ENCODE measurements around the gene MYO3B. TPM values are rescaled to one million over a fixed set of nuclear protein-coding genes. Genes with fewer than 3 reads are reported as not detected.

The MYO3B gene
- total RNA-seq, 2 donors from 2014 or later: 0.09 to 0.74 TPM

DNA sequence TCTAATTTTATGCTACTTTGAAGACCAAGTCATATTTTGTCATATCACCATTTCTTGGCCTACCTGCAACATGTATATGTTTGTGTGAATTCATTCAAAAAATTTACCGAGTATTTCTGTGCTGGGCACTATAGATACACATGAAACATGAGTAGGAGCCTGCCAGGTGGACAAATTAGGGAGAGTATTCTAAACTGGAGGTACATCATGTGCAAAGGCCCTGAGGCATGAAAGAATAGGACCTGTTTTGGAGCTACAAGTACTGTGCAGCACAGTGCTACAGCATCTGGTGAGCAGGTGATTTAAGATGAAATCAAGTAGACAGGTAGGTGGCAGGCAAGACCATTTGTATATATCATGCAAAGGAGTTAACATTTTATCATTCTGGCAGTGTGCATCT is 152.9 kb downstream of the MYO3B start:
- TF ChIP-seq POLR2A (IDR thresholded peaks at IDR 0.05): no peak
- TF ChIP-seq, protein P1, sequence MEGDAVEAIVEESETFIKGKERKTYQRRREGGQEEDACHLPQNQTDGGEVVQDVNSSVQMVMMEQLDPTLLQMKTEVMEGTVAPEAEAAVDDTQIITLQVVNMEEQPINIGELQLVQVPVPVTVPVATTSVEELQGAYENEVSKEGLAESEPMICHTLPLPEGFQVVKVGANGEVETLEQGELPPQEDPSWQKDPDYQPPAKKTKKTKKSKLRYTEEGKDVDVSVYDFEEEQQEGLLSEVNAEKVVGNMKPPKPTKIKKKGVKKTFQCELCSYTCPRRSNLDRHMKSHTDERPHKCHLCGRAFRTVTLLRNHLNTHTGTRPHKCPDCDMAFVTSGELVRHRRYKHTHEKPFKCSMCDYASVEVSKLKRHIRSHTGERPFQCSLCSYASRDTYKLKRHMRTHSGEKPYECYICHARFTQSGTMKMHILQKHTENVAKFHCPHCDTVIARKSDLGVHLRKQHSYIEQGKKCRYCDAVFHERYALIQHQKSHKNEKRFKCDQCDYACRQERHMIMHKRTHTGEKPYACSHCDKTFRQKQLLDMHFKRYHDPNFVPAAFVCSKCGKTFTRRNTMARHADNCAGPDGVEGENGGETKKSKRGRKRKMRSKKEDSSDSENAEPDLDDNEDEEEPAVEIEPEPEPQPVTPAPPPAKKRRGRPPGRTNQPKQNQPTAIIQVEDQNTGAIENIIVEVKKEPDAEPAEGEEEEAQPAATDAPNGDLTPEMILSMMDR (IDR thresholded peaks at IDR 0.05): no peak
- TF ChIP-seq POLR2AphosphoS5 (IDR thresholded peaks at IDR 0.05): no peak
- H3K27ac ChIP-seq: no peak overlapping the region
- H3K36me3 ChIP-seq: no peaks in the 10 kb centered on the region
- no peak for DNase-seq (ENCODE audit: low spot score)
- H3K9me3 ChIP-seq: no peaks in the 10 kb centered on the region
- no peak overlapping the region for H3K4me3 ChIP-seq
- intact Hi-C loops (cut with DNase I): no loop called here
- 94% methylated on average over 1 of the region's 1 CpG for WGBS
- H3K4me1 ChIP-seq (replicated peaks): no peaks in the 10 kb centered on the region
- no peaks in the 10 kb centered on the region for H3K27me3 ChIP-seq (replicated peaks; ENCODE audit: insufficient read depth)

DNA sequence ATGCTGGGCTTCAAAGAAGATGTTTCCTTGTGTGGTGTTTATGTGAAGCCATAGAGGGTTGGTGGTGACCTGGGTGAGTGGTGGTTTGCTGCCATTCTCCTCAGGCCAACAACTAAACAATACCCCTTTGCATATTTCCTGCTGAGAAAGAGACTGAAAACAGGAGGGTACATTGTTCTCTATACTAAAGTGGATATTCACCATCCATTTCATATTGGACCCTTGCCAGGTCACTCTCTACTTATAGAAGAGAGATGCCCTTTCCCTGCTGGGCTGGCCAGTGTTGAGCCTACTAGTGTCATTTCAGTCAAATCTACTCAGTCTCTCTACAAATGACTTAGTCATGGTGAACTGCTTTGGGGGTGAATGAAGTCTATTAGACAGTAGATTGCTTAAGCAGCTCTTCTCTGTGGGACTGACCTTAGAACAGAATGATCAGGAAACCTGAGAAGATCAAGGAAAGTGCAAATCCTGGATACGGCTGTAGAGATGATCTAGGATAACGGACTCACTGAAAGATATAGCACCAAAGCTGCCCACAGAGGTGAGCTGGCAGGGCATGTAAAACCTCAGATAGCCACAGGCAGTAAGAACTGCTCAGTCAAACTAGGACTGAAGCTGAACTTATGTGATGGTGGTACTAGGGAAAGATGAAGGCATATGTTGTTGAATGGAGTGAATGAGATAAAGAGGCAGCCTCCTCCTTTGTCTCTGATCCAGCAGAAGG is 154.9 kb downstream of the MYO3B start:
- Histone ChIP-seq H3K27me3 (replicated peaks; ENCODE audit: insufficient read depth) (no peaks in the 10 kb centered on the region), H3K9me3 (no peaks in the 10 kb centered on the region), H3K4me1 (replicated peaks) (no peaks in the 10 kb centered on the region), H3K4me3 (no peak overlapping the region), H3K27ac (no peak overlapping the region), H3K36me3 (no peaks in the 10 kb centered on the region)
- WGBS: 73% methylated on average over 2 of the region's 2 CpGs
- DNase-seq (ENCODE audit: low spot score): no peak
- TF ChIP-seq, protein P1 (IDR thresholded peaks at IDR 0.05): no peak
- TF ChIP-seq POLR2AphosphoS5 (IDR thresholded peaks at IDR 0.05): no peak
- no peak for TF ChIP-seq POLR2A (IDR thresholded peaks at IDR 0.05)
- intact Hi-C loops (cut with DNase I): no loop called here

DNA sequence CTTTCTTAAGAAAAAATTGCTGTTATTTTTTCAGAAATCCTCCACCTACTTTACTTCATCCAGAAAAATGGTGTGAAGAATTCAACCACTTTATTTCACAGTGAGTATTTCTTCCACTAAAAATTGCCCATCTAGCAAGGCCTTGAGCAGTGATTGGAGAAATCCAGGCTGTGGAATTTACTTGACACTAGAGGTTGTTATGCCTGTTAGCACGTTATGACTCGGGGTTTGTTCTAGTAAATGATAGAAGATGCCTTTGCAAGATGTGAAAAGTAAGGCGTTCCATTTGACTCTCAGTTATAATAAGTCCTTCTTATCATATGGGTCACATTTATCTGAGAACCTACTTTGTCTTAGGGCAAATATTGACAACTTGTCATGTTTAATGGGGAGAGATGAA is 157.4 kb downstream of the MYO3B start:
- Histone ChIP-seq H3K27me3 (replicated peaks; ENCODE audit: insufficient read depth) (no peaks in the 10 kb centered on the region), H3K27ac (no peak overlapping the region), H3K4me3 (no peak overlapping the region), H3K9me3 (no peaks in the 10 kb centered on the region), H3K36me3 (no peaks in the 10 kb centered on the region), H3K4me1 (replicated peaks) (no peaks in the 10 kb centered on the region)
- no peak for DNase-seq (ENCODE audit: low spot score)
- TF ChIP-seq, protein P1 (IDR thresholded peaks at IDR 0.05): no peak
- TF ChIP-seq POLR2A (IDR thresholded peaks at IDR 0.05): no peak
- 66% methylated on average over 3 of the region's 3 CpGs for WGBS
- intact Hi-C loops (cut with DNase I): no loop called here

DNA sequence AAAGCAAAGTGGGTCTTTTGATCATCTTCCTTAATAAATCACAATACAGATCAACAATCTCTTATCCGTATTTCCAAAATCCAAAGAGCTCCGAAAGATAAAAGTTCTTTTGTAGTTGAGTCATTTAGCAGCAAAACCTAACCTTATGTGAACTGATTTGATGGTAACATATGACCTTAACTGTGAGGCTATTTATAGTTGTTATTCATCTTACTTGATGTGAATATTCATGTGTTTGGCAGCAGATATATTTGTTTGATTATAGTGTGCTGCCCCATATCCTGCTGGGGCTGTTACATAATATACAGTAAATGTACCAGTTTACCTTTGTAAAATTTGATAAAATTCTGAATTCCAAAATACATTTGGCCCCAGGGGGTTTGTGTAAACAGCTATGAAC is 158.5 kb downstream of the MYO3B start:
- Histone ChIP-seq H3K4me3 (no peak overlapping the region), H3K9me3 (no peaks in the 10 kb centered on the region), H3K27ac (no peak overlapping the region), H3K36me3 (no peaks in the 10 kb centered on the region), H3K27me3 (replicated peaks; ENCODE audit: insufficient read depth) (no peaks in the 10 kb centered on the region), H3K4me1 (replicated peaks) (no peaks in the 10 kb centered on the region)
- no peak for DNase-seq (ENCODE audit: low spot score)
- intact Hi-C loops (cut with DNase I): no loop called here
- TF ChIP-seq POLR2AphosphoS5 (IDR thresholded peaks at IDR 0.05) (no peak), POLR2A (IDR thresholded peaks at IDR 0.05) (no peak)
- TF ChIP-seq, protein P1 (IDR thresholded peaks at IDR 0.05): no peak
- WGBS: 91% methylated on average over 2 of the region's 2 CpGs

DNA sequence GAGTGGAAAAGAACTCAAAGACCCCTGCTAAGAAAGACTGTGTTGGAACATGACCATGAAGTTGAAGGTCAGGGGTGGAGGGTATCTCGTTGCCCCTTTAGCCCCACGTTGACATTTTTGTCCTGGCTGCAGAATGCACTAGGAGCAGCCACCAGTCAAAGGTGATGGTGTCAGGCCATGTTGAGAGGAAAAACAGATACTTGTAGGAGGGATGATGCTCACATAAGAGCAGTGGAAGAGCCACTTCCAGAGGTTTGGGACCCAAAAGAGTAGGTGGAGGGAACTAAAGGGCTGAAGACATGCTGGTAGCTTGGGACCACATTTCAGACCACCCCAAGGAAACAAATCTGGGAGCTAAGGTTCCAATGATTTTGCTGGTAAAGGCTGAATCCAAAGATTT is 159.0 kb downstream of the MYO3B start:
- no peak for TF ChIP-seq POLR2AphosphoS5 (IDR thresholded peaks at IDR 0.05)
- TF ChIP-seq POLR2A (IDR thresholded peaks at IDR 0.05): no peak
- TF ChIP-seq, protein P1 (IDR thresholded peaks at IDR 0.05): no peak
- Histone ChIP-seq H3K27ac (no peak overlapping the region), H3K4me1 (replicated peaks) (no peaks in the 10 kb centered on the region), H3K27me3 (replicated peaks; ENCODE audit: insufficient read depth) (no peaks in the 10 kb centered on the region), H3K9me3 (no peaks in the 10 kb centered on the region), H3K4me3 (no peak overlapping the region), H3K36me3 (no peaks in the 10 kb centered on the region)
- intact Hi-C loops (cut with DNase I): no loop called here
- DNase-seq (ENCODE audit: low spot score): no peak
- WGBS: 77% methylated on average over 2 of the region's 2 CpGs

Measured in prostate gland (tissue), 2 donors.